Activated T-helper 17 cell treated with anti-CD3 and anti-CD28 coated beads, Interleukin-2, amount 50 U/mL, for 72 hours (primary cell): ENCODE data around the gene WNT4. TPM values are rescaled to one million over a fixed set of nuclear protein-coding genes. Genes with fewer than 3 reads are reported as not detected.
A peak's percentile ranks its signal among the peaks of the same experiment; 100 is the strongest.

Source experiments
- ATAC-seq: fragments of 150-1000 bp; cut with Tn5 transposase; replicated peaks from 2 replicates; pipeline ENCODE4 v1.10.0; 2021; ENCODE audit warnings: mild to moderate bottlenecking, moderate library complexity
- H3K27ac Mint-ChIP-seq: one replicate; pipeline ENCODE4 v1.8.0; 2022; ENCODE audit warnings: mixed read lengths
- H3K27me3 Mint-ChIP-seq: one replicate; pipeline ENCODE4 v1.8.0; 2022; ENCODE audit warnings: mixed read lengths
- H3K36me3 Mint-ChIP-seq: one replicate; pipeline ENCODE4 v1.8.0; 2022; ENCODE audit warnings: low read depth, mild to moderate bottlenecking, mixed read lengths
- H3K4me1 Mint-ChIP-seq: one replicate; pipeline ENCODE4 v1.8.0; 2022; ENCODE audit warnings: mixed read lengths
- H3K4me3 Mint-ChIP-seq: one replicate; pipeline ENCODE4 v1.8.0; 2022; ENCODE audit warnings: mild to moderate bottlenecking, mixed read lengths
- H3K9me3 Mint-ChIP-seq: one replicate; pipeline ENCODE4 v1.8.0; 2022; ENCODE audit warnings: mixed read lengths
- total RNA-seq, 2 donors: library from RNA; stranded (reverse); gene quantifications; one replicate each; pipeline ENCODE4 v1.2.3, GENCODE V29; 2022

Gene WNT4
- total RNA-seq = not detected

GRCh38 chr1:22143065-22144033 is at the start of gene WNT4:
Gene WNT4, minus strand, starts transcription at chr1:22143097. Its CDS starts 175 bp downstream, at chr1:22142922.
- Mint-ChIP-seq H3K4me1 (peaks cover 6% of the 10 kb centered on the region), H3K4me3 (peak within 1 kb of the TSS; percentile 73), H3K27me3 (peaks cover 47% of the 10 kb centered on the region), H3K9me3 (no peaks in the 10 kb centered on the region), H3K27ac (no peak within 1 kb of the TSS), H3K36me3 (peaks cover 6% of the 10 kb centered on the region)
- ATAC-seq = peak; percentile 62

- Mint-ChIP-seq H3K4me1 (no peaks in the 10 kb centered on the region), H3K9me3 (no peaks in the 10 kb centered on the region), H3K27ac (no peak overlapping the region), H3K27me3 (peaks cover 19% of the 10 kb centered on the region), H3K4me3 (no peak overlapping the region), H3K36me3 (no peaks in the 10 kb centered on the region)
- ATAC-seq = no peak
Observed at GRCh38 chr1:22190731-22191130, 47.8 kb upstream of the WNT4 start.

GRCh38 chr1:22190251-22190650 is 47.4 kb upstream of the WNT4 start:
- Mint-ChIP-seq H3K9me3 (no peaks in the 10 kb centered on the region), H3K27me3 (peaks cover 23% of the 10 kb centered on the region), H3K4me3 (no peak overlapping the region), H3K36me3 (no peaks in the 10 kb centered on the region), H3K4me1 (no peaks in the 10 kb centered on the region), H3K27ac (no peak overlapping the region)
- no peak for ATAC-seq

- no peaks in the 10 kb centered on the region for H3K36me3 Mint-ChIP-seq
- no peaks in the 10 kb centered on the region for H3K4me1 Mint-ChIP-seq
- H3K27ac Mint-ChIP-seq = no peak overlapping the region
- ATAC-seq = no peak
- H3K27me3 Mint-ChIP-seq = peaks cover 24% of the 10 kb centered on the region
- H3K4me3 Mint-ChIP-seq = no peak overlapping the region
- H3K9me3 Mint-ChIP-seq = no peaks in the 10 kb centered on the region
Observed at GRCh38 chr1:22189619-22190018, 46.7 kb upstream of the WNT4 start.

- ATAC-seq = no peak
- no peaks in the 10 kb centered on the region for H3K36me3 Mint-ChIP-seq
- no peaks in the 10 kb centered on the region for H3K9me3 Mint-ChIP-seq
- H3K4me3 Mint-ChIP-seq = no peak overlapping the region
- H3K27ac Mint-ChIP-seq = no peak overlapping the region
- H3K4me1 Mint-ChIP-seq = no peaks in the 10 kb centered on the region
- peaks cover 29% of the 10 kb centered on the region for H3K27me3 Mint-ChIP-seq
Observed at GRCh38 chr1:22188914-22189313, 46.0 kb upstream of the WNT4 start.

GRCh38 chr1:22188436-22188835 is 45.5 kb upstream of the WNT4 start:
- Mint-ChIP-seq H3K27ac (no peak overlapping the region), H3K4me3 (no peak overlapping the region), H3K27me3 (peaks cover 29% of the 10 kb centered on the region), H3K4me1 (no peaks in the 10 kb centered on the region), H3K36me3 (no peaks in the 10 kb centered on the region), H3K9me3 (no peaks in the 10 kb centered on the region)
- no peak for ATAC-seq

GRCh38 chr1:22186311-22186710 is 43.4 kb upstream of the WNT4 start:
- no peaks in the 10 kb centered on the region for H3K4me1 Mint-ChIP-seq
- no peaks in the 10 kb centered on the region for H3K36me3 Mint-ChIP-seq
- no peak overlapping the region for H3K4me3 Mint-ChIP-seq
- no peak overlapping the region for H3K27ac Mint-ChIP-seq
- no peaks in the 10 kb centered on the region for H3K9me3 Mint-ChIP-seq
- H3K27me3 Mint-ChIP-seq = peaks cover 36% of the 10 kb centered on the region
- ATAC-seq = no peak

GRCh38 chr1:22184892-22185612 is 42.2 kb upstream of the WNT4 start:
- H3K27ac Mint-ChIP-seq = no peak overlapping the region
- H3K4me1 Mint-ChIP-seq = no peaks in the 10 kb centered on the region

GRCh38 chr1:22184454-22184853 is 41.6 kb upstream of the WNT4 start:
- peaks cover 37% of the 10 kb centered on the region for H3K27me3 Mint-ChIP-seq

More at GRCh38 chr1:22184892-22185612, 42.2 kb upstream of the WNT4 start:
- Mint-ChIP-seq H3K27me3 (peaks cover 33% of the 10 kb centered on the region), H3K36me3 (no peaks in the 10 kb centered on the region), H3K4me3 (no peak overlapping the region), H3K9me3 (no peaks in the 10 kb centered on the region)
- no peak for ATAC-seq

GRCh38 chr1:22182715-22183114 is 39.8 kb upstream of the WNT4 start:
- H3K36me3 Mint-ChIP-seq = no peaks in the 10 kb centered on the region
- H3K4me3 Mint-ChIP-seq = no peak overlapping the region
- no peak for ATAC-seq
- H3K27ac Mint-ChIP-seq = no peak overlapping the region
- H3K27me3 Mint-ChIP-seq = peaks cover 37% of the 10 kb centered on the region
- H3K4me1 Mint-ChIP-seq = peaks cover 9% of the 10 kb centered on the region
- H3K9me3 Mint-ChIP-seq = no peaks in the 10 kb centered on the region

More at GRCh38 chr1:22184454-22184853, 41.6 kb upstream of the WNT4 start:
- Mint-ChIP-seq H3K9me3 (no peaks in the 10 kb centered on the region), H3K4me3 (no peak overlapping the region), H3K36me3 (no peaks in the 10 kb centered on the region), H3K4me1 (no peaks in the 10 kb centered on the region), H3K27ac (no peak overlapping the region)
- ATAC-seq = no peak

- peaks cover 24% of the 10 kb centered on the region for H3K4me1 Mint-ChIP-seq
- no peak for ATAC-seq
- H3K9me3 Mint-ChIP-seq = no peaks in the 10 kb centered on the region
- H3K36me3 Mint-ChIP-seq = no peaks in the 10 kb centered on the region
- peak overlapping the region; percentile 10 for H3K27ac Mint-ChIP-seq
- H3K4me3 Mint-ChIP-seq = no peak overlapping the region
- H3K27me3 Mint-ChIP-seq = peaks cover 22% of the 10 kb centered on the region
Observed at GRCh38 chr1:22179197-22179803, 36.4 kb upstream of the WNT4 start.

GRCh38 chr1:22177354-22178003 is 34.6 kb upstream of the WNT4 start:
- peak; percentile 93 for ATAC-seq
- peak overlapping the region; percentile 28 for H3K4me3 Mint-ChIP-seq
- H3K36me3 Mint-ChIP-seq = no peaks in the 10 kb centered on the region

GRCh38 chr1:22176258-22176657 is 33.4 kb upstream of the WNT4 start:
- peaks cover 24% of the 10 kb centered on the region for H3K4me1 Mint-ChIP-seq
- no peaks in the 10 kb centered on the region for H3K36me3 Mint-ChIP-seq
- H3K4me3 Mint-ChIP-seq = peak overlapping the region; percentile 32
- H3K27ac Mint-ChIP-seq = no peak overlapping the region
- ATAC-seq = peak; percentile 71
- H3K9me3 Mint-ChIP-seq = no peaks in the 10 kb centered on the region
- H3K27me3 Mint-ChIP-seq = peaks cover 13% of the 10 kb centered on the region

More at GRCh38 chr1:22177354-22178003, 34.6 kb upstream of the WNT4 start:
- H3K9me3 Mint-ChIP-seq = no peaks in the 10 kb centered on the region
- H3K4me1 Mint-ChIP-seq = peaks cover 24% of the 10 kb centered on the region
- H3K27me3 Mint-ChIP-seq = peaks cover 21% of the 10 kb centered on the region
- H3K27ac Mint-ChIP-seq = peak overlapping the region; percentile 29
